ENCODE data around the gene DNAJC2. TPM values are rescaled to one million over a fixed set of nuclear protein-coding genes. Genes with fewer than 3 reads are reported as not detected.
"Not testable (repeated sequence)": the region's sequence is repeated elsewhere in the genome, so short reads cannot be mapped to it uniquely, and the experiment has no call there.

DNAJC2 gene
- total RNA-seq, 1 donor from 2014 or later = 17.7 TPM

GRCh38 chr7:103343758-103344452 lies 662 bp downstream of the DNAJC2 start:
- intact Hi-C loops (cut with DNase I) = loop anchor here (5.0 kb wide), 1 partner anchor 47 kb away; the partner anchor contains the start of gene PMPCB
- DNase-seq (ENCODE audit: low spot score) = no peak

GRCh38 chr7:103343332-103343731 lies 1.2 kb downstream of the DNAJC2 start:
- intact Hi-C loops (cut with DNase I) = loop anchor here (5.0 kb wide), 1 partner anchor 46 kb away; the partner anchor contains the start of gene PMPCB
- DNase-seq (ENCODE audit: low spot score) = no peak

GRCh38 chr7:103341466-103341865 lies 3.1 kb downstream of the DNAJC2 start:
- intact Hi-C loops (cut with DNase I) = loop anchor here (5.0 kb wide), 1 partner anchor 44 kb away; the partner anchor contains the start of gene PMPCB
- DNase-seq (ENCODE audit: low spot score) = no peak

GRCh38 chr7:103338864-103339263 lies 5.7 kb downstream of the DNAJC2 start:
- intact Hi-C loops (cut with DNase I) = no loop called here
- DNase-seq (ENCODE audit: low spot score) = no peak

- DNase-seq (ENCODE audit: low spot score) = no peak
- intact Hi-C loops (cut with DNase I) = no loop called here
Observed at GRCh38 chr7:103336761-103337160, 7.8 kb downstream of the DNAJC2 start.

GRCh38 chr7:103325744-103326143 lies 18.8 kb downstream of the DNAJC2 start:
- DNase-seq (ENCODE audit: low spot score) = no peak
- intact Hi-C loops (cut with DNase I) = no loop called here

- intact Hi-C loops (cut with DNase I) = no loop called here
- no peak for DNase-seq (ENCODE audit: low spot score)
Observed at GRCh38 chr7:103317009-103317408, 27.6 kb downstream of the DNAJC2 start.

- intact Hi-C loops (cut with DNase I) = no loop called here
- no peak for DNase-seq (ENCODE audit: low spot score)
Observed at GRCh38 chr7:103316380-103316941, 28.1 kb downstream of the DNAJC2 start.

- intact Hi-C loops (cut with DNase I) = no loop called here
- DNase-seq (ENCODE audit: low spot score) = no peak
Observed at GRCh38 chr7:103314852-103315251, 29.7 kb downstream of the DNAJC2 start.

- DNase-seq (ENCODE audit: low spot score) = no peak
- intact Hi-C loops (cut with DNase I) = no loop called here
Observed at GRCh38 chr7:103307503-103308231, 36.9 kb downstream of the DNAJC2 start.

GRCh38 chr7:103301441-103301840 lies 43.1 kb downstream of the DNAJC2 start:
- no peak for DNase-seq (ENCODE audit: low spot score)
- intact Hi-C loops (cut with DNase I) = no loop called here

- intact Hi-C loops (cut with DNase I) = loop anchor here (5.0 kb wide), 1 partner anchor 43 kb away; the partner anchor contains the start of gene DNAJC2
- DNase-seq (ENCODE audit: low spot score) = no peak
Observed at GRCh38 chr7:103299660-103300059, 44.9 kb downstream of the DNAJC2 start.

GRCh38 chr7:103297837-103298179 lies 46.8 kb downstream of the DNAJC2 start:
- intact Hi-C loops (cut with DNase I) = loop anchor here (2.0 to 5.0 kb wide), 2 partner anchors 44 to 149 kb away; partner anchors contain the start of genes DNAJC2 and NAPEPLD
- DNase-seq (ENCODE audit: low spot score) = no peak

GRCh38 chr7:103296901-103297836 lies 47.4 kb downstream of the DNAJC2 start, which contains the start of gene PMPCB:
Gene PMPCB (plus strand): TSS chr7:103297435. CDS start chr7:103297460, 25 bp downstream.
- DNase-seq (ENCODE audit: low spot score) = peak; percentile 97
- intact Hi-C loops (cut with DNase I) = loop anchor here (2.0 to 5.0 kb wide), 2 partner anchors 45 to 148 kb away; partner anchors contain the start of genes DNAJC2 and NAPEPLD

- intact Hi-C loops (cut with DNase I) = no loop called here
- DNase-seq (ENCODE audit: low spot score) = no peak
Observed at GRCh38 chr7:103293526-103293925, 51.0 kb downstream of the DNAJC2 start.

- DNase-seq (ENCODE audit: low spot score) = no peak
- intact Hi-C loops (cut with DNase I) = no loop called here
Observed at GRCh38 chr7:103292122-103292521, 52.4 kb downstream of the DNAJC2 start.

- DNase-seq (ENCODE audit: low spot score); intact Hi-C loops (cut with DNase I): not testable (repeated sequence)
Observed at GRCh38 chr7:103282802-103283427, 61.7 kb downstream of the DNAJC2 start.

- intact Hi-C loops (cut with DNase I); DNase-seq (ENCODE audit: low spot score): not testable (repeated sequence)
Observed at GRCh38 chr7:103280803-103281155, 63.8 kb downstream of the DNAJC2 start.

Measured in cardiac septum (tissue), 1 donor.